Islet precursor cell (in vitro differentiated cells): ENCODE results near the gene CIDEC.

Experiments
- DNase-seq: peaks from one replicate; pipeline ENCODE4 v3.0.0-alpha.2; 2018

Gene CIDEC

GRCh38 chr3:9841015-9841414 is 39.0 kb downstream of the CIDEC start:
- no peak for DNase-seq

DNA sequence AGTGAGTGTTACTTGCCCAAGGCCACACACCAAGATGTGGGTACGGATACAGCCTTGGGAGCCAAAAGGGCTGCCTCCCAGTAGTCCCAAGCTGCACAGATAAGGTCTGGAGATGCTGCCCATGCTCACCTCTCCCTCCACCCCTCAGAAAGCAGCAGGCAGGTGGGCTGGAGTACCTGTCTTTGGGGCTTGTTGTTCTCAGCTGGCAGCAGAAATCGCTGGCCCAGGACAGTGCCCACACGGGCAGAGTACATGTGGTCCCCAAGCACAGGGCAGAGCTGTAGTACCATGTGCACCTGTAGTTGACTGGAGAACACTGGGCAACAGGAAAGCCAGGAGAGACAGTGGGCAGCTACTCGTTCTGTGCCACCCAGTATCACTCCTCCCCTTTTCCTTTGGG is 41.2 kb downstream of the CIDEC start:
- DNase-seq: no peak

- no peak for DNase-seq
Measured at GRCh38 chr3:9837701-9838582, 42.1 kb downstream of the CIDEC start.

DNA sequence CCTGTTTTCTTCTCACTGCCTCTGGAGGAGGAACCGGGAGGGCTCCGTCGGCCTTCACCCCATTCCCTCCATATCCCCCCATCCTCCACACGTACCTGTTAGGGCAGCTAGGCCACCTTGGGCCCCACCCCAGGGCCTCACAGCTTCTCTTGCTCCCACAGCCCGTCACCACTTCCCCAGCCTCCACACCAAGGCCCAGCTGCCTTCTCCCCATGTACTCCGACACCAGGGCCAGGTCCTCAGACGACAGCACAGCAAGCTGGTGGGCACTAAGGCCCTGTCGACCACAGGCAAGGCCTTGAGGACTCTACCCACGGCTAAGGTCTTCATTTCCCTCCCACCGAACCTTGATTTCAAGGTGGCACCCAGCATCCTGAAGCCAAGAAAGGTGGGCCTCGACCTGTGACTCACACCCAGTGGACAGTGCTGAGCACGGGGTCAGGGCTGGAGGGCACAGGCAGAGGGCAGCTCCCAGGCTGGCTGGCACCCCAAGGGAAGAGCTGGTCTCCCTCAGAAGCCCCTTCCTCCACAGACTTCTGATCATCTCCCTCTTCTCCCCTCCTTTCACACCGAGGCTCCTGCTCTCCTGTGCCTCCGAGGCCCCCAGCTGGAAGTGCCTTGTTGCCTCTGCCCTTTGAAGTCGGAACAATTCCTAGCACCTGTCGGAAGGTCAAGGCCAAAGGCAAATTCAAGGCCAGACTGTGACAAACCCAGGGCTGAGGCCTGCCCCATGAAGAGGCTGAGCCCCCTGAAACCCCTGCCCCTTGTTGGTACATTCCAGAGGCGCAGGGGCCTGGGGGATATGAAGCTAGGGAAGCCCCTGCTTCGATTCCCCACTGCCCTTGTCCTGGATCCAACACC is 45.3 kb downstream of the CIDEC start:
- no peak for DNase-seq

- DNase-seq: no peak
Measured at GRCh38 chr3:9833078-9833477, 47.0 kb downstream of the CIDEC start.

DNA sequence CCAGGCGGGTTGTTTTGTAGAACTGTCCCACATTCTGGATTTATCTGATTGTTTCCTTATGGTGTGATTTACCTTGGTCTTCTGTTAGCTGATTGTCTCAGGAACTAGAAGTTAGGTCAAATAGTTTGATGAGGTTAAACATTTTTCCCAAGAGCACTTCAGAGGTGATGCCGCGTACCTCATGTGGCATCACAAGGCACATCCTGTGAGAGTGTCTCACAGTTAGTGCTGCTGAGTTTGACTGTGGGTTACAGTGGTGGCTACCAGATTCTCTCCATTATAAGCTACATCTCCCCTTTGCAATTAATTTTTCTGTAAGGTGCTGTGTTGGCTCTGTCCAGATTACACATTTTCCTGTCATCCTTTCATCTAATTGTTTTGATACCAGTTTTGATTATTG is 48.8 kb downstream of the CIDEC start:
- no peak for DNase-seq

DNA sequence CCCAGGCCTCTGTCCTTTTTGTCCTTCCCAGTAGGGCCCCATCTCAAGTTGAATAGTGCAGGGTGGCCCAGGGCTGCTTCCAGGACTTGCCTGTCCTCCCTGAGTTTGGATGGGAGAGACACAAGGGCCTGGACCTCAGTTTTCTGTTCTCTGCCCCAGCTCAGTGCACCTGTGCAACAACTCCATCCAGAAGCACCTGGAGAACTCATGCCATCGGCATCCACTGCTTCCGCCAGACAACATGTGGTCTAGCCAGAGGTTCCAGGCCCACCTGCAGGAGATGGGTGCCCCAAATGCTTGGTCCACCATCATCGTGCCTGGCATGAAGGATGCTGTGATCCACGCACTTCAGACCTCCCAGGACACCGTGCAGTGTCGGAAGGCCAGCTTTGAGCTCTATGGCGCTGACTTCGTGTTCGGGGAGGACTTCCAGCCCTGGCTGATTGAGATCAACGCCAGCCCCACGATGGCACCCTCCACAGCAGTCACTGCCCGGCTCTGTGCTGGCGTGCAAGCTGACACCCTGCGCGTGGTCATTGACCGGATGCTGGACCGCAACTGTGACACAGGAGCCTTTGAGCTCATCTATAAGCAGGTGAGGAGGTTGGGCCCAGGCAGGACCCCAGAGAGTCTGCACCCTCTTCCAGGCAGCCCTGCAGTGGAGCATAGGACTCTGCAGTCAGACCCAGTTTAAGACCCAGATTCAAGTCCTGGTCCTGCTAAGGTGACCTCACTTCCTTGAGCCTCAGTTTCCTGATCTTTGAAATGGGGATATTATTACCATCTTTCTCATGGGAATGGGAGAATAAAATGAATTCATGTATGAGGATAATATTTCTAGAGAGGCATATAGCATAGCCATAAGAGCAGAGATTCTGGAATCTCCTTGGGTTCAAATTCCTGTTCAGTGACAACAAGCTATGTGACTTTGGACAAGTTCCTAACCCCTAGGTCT is 51.0 kb downstream of the CIDEC start:
- no peak for DNase-seq

GRCh38 chr3:9826815-9827573 is 53.1 kb downstream of the CIDEC start:
- peak; percentile 80 for DNase-seq

- no peak for DNase-seq
Measured at GRCh38 chr3:9825451-9826040, 54.5 kb downstream of the CIDEC start.

- DNase-seq: no peak
Measured at GRCh38 chr3:9820946-9821345, 59.1 kb downstream of the CIDEC start.

GRCh38 chr3:9820543-9820942 is 59.5 kb downstream of the CIDEC start:
- DNase-seq: no peak

DNA sequence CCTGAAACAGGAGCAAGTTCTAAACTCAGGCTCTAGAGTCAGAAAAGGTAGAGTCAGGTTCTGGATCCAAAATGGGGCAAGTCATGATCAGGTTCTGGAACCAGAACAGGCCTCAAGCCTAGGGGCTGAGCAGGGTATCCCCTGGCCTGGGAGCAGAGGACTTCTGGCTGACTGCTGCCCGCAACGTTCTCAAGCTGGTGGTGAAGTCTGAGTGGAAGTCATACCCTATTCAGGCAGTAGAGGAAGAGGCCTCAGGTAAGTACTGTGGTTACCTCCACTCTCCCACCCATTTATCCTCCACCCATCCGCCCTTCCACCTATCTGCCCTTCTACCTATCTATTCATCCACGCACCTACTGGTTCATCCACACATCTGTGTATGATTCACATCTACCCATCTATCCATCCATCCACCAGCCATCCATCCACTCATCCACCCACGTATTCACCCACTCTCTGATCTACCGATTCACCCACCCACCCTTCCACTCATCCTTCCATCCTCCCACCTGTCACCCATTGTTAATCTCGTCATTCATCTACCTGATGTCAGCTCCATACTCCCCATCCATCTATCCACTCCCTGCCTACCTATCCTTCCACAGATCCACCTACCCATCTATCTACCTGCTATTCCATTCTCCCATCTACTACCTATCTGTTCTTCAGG is 61.3 kb downstream of the CIDEC start:
- DNase-seq: no peak

DNA sequence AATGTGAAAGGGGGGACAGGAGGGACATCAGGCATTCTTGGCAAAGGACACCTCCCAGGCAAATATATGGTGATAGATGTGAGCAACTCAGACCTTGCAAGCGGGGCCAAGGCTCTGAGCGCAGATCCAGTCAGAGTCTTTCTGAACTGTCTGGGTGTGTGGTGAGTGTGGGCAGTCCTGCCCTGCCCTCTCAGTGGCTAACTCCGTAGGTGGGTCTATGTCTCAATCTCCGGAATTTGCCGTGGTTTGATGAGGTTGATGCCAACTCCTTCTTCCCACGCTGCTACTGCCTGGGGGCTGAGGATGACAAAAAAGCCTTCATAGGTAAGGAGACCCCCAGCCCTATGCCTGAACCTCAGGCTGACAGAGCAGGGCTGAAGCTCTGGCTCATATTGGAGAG is 62.6 kb downstream of the CIDEC start:
- no peak for DNase-seq
